Right cardiac atrium (tissue), 5 donors: Measurements from ENCODE around the gene LIPJ. TPM values are rescaled to one million over a fixed set of nuclear protein-coding genes. Genes with fewer than 3 reads are reported as not detected.

ENCODE experiments used
- ATAC-seq, 2 donors: fragments of 200-7000 bp; cut with Tn5 transposase; one replicate each; pipeline versions ENCODE4 v1.8.0 to v1.9.1; 2020; ENCODE audit warnings: moderate library complexity in 2 of 2, mild to moderate bottlenecking in 1 of 2
- DNase-seq, 3 donors: peaks; one replicate each; pipeline ENCODE4 v3.0.0-alpha.2; 2020
- H3K27ac ChIP-seq: one replicate; pipeline ENCODE4 v1.5.1; 2013; ENCODE audit warnings: mild to moderate bottlenecking, low read length, control low read depth, moderate library complexity
- H3K27me3 ChIP-seq: one replicate; pipeline ENCODE4 v1.6.1; 2013; ENCODE audit not compliant: control insufficient read depth, insufficient read depth
- H3K4me1 ChIP-seq: one replicate; pipeline ENCODE4 v1.6.1; 2013; ENCODE audit warnings: low read length; ENCODE audit not compliant: control insufficient read depth, insufficient read depth
- H3K4me3 ChIP-seq: one replicate; pipeline ENCODE4 v1.5.1; 2013; ENCODE audit warnings: low read length, control low read depth
- H3K9me3 ChIP-seq: one replicate; pipeline ENCODE4 v1.6.1; 2013; ENCODE audit warnings: low read length; ENCODE audit not compliant: control insufficient read depth
- WGBS: extraction: QIAGEN DNeasy Blood & Tissue Kit; methylation state at CpG from one replicate; pipeline ENCODE4 v1.1.7; 2013; 5-methylcytosine and 5-hydroxymethylcytosine counted together
- intact Hi-C, 4 donors: fragments of 100-400 bp; cut with DNase I; formaldehyde crosslinking; loops; one replicate each; pipeline versions ENCODE4 v1.11.0 to v1.14.0; 2022 to 2023
- polyA plus RNA-seq: library from polyadenylated mRNA; stranded (reverse); fragments of 200-250 nt; gene quantifications from one replicate; pipeline ENCODE4 v1.2.3, GENCODE V29; 2013
- total RNA-seq, 4 donors: library from RNA; stranded (reverse); fragmentation: NEBNext Ultra II Directional; extraction: Animal tissue kit (Norgen Biotek cat#: 25700); gene quantifications; one replicate each; pipeline ENCODE4 v1.2.1, GENCODE V29; 2021
- donor health status: healthy with polysubstance abuse.
- donor health status: DM: no; HTN: yes; CAD: no.
- donor health status: DM: no; HTN: no; CAD: no.
- donor health status: DM: no; HTN: yes; CAD: no; lungs with severe emphysema.
- donor health status: DM: yes; HTN: yes; CAD: no.

The LIPJ gene
- total and polyA plus RNA-seq, 5 donors = 0.02 to 0.14 (median 0.09) TPM; not detected in 1

GRCh38 chr10:88555190-88555908 is 31.2 kb upstream of the LIPJ start:
- peak; percentile 47 to 55 for ATAC-seq
- no peak for DNase-seq
- Histone ChIP-seq H3K4me3 (no peak overlapping the region), H3K9me3 (no peaks in the 10 kb centered on the region), H3K27ac (no peak overlapping the region), H3K4me1 (peaks cover 5% of the 10 kb centered on the region), H3K27me3 (no peaks in the 10 kb centered on the region)
- intact Hi-C loops = loop anchor here in 3 of 4 donors (10.0 kb wide), 3 partner anchors 161 to 701 kb away; no protein-coding TSS in a partner anchor
- whole genome bisulfite sequencing = 73% methylated on average over 7 of the region's 7 CpGs

- no peak for DNase-seq
- Histone ChIP-seq H3K27ac (no peak overlapping the region), H3K4me3 (no peak overlapping the region), H3K27me3 (no peaks in the 10 kb centered on the region), H3K9me3 (no peaks in the 10 kb centered on the region), H3K4me1 (peaks cover 5% of the 10 kb centered on the region)
- no peak for ATAC-seq
- 74% methylated on average over 1 of the region's 1 CpG for WGBS
- intact Hi-C loops = loop anchor here in 3 of 4 donors (10.0 kb wide), 3 partner anchors 162 to 702 kb away; no protein-coding TSS in a partner anchor
These were observed 29.3 kb upstream of the LIPJ start for GRCh38 chr10:88557256-88557655.

- no peak for ATAC-seq
- intact Hi-C loops = loop anchor here in 3 of 4 donors (10.0 kb wide), 3 partner anchors 163 to 703 kb away; no protein-coding TSS in a partner anchor
- Histone ChIP-seq H3K27ac (no peak overlapping the region), H3K9me3 (no peaks in the 10 kb centered on the region), H3K27me3 (no peaks in the 10 kb centered on the region), H3K4me3 (no peak overlapping the region), H3K4me1 (peaks cover 5% of the 10 kb centered on the region)
- no peak for DNase-seq
- WGBS = 78% methylated on average over 2 of the region's 2 CpGs
These were observed 28.9 kb upstream of the LIPJ start for GRCh38 chr10:88557658-88558057.

GRCh38 chr10:88562152-88562551 is 24.4 kb upstream of the LIPJ start:
- no peak for DNase-seq
- 95% methylated on average over 1 of the region's 1 CpG for WGBS
- no peaks in the 10 kb centered on the region for H3K9me3 ChIP-seq
- intact Hi-C loops = no loop called here
- H3K4me1 ChIP-seq = no peaks in the 10 kb centered on the region
- no peak for ATAC-seq
- no peak overlapping the region for H3K4me3 ChIP-seq
- H3K27ac ChIP-seq = no peak overlapping the region
- no peaks in the 10 kb centered on the region for H3K27me3 ChIP-seq

GRCh38 chr10:88565072-88565471 is 21.5 kb upstream of the LIPJ start:
- 3% methylated on average over 1 of the region's 1 CpG for WGBS
- Histone ChIP-seq H3K27ac (no peak overlapping the region), H3K4me3 (no peak overlapping the region), H3K4me1 (no peaks in the 10 kb centered on the region), H3K27me3 (no peaks in the 10 kb centered on the region), H3K9me3 (no peaks in the 10 kb centered on the region)
- DNase-seq (no peak), ATAC-seq (peak in 1 of 2 donors; percentile 41)
- intact Hi-C loops = no loop called here

- H3K27ac ChIP-seq = no peak overlapping the region
- peak overlapping the region; percentile 84 for H3K4me3 ChIP-seq
- ATAC-seq (no peak), DNase-seq (no peak)
- WGBS = 14% methylated on average over 4 of the region's 4 CpGs
- H3K9me3 ChIP-seq = no peaks in the 10 kb centered on the region
- intact Hi-C loops = no loop called here
- no peaks in the 10 kb centered on the region for H3K4me1 ChIP-seq
- H3K27me3 ChIP-seq = no peaks in the 10 kb centered on the region
These were observed 4.2 kb upstream of the LIPJ start for GRCh38 chr10:88582411-88582805.

- ATAC-seq (peak; percentile 97 to 98), DNase-seq (peak; percentile 82 to 92 (median 90))
- no peaks in the 10 kb centered on the region for H3K27me3 ChIP-seq
- WGBS = 2% methylated on average over 63 of the region's 63 CpGs
- intact Hi-C loops = no loop called here
- peak within 1 kb of the TSS; percentile 84 for H3K4me3 ChIP-seq
- no peaks in the 10 kb centered on the region for H3K9me3 ChIP-seq
- H3K27ac ChIP-seq = peak within 1 kb of the TSS; percentile 99
- H3K4me1 ChIP-seq = no peaks in the 10 kb centered on the region
These were observed 3.6 kb upstream of the LIPJ start, which contains the start of gene RNLS for GRCh38 chr10:88582806-88583583. TSS of gene RNLS (minus strand) at chr10:88583318.

- Histone ChIP-seq H3K4me3 (peak overlapping the region; percentile 84), H3K4me1 (no peaks in the 10 kb centered on the region), H3K27me3 (no peaks in the 10 kb centered on the region), H3K9me3 (no peaks in the 10 kb centered on the region), H3K27ac (peak overlapping the region; percentile 99)
- DNase-seq (no peak), ATAC-seq (no peak)
- intact Hi-C loops = no loop called here
- 56% methylated on average over 7 of the region's 7 CpGs for WGBS
These were observed 3.0 kb upstream of the LIPJ start for GRCh38 chr10:88583584-88583957.

GRCh38 chr10:88592381-88592780 is 5.8 kb downstream of the LIPJ start:
- WGBS = 85% methylated on average over 1 of the region's 1 CpG
- H3K4me3 ChIP-seq = no peak overlapping the region
- DNase-seq (no peak), ATAC-seq (no peak)
- intact Hi-C loops = no loop called here
- no peak overlapping the region for H3K27ac ChIP-seq
- H3K9me3 ChIP-seq = no peaks in the 10 kb centered on the region
- no peaks in the 10 kb centered on the region for H3K27me3 ChIP-seq
- no peaks in the 10 kb centered on the region for H3K4me1 ChIP-seq

GRCh38 chr10:88592906-88593305 is 6.3 kb downstream of the LIPJ start:
- WGBS = 83% methylated on average over 2 of the region's 2 CpGs
- no peaks in the 10 kb centered on the region for H3K9me3 ChIP-seq
- intact Hi-C loops = no loop called here
- no peak for DNase-seq
- no peaks in the 10 kb centered on the region for H3K4me1 ChIP-seq
- H3K4me3 ChIP-seq = no peak overlapping the region
- H3K27me3 ChIP-seq = no peaks in the 10 kb centered on the region
- no peak for ATAC-seq
- H3K27ac ChIP-seq = no peak overlapping the region

GRCh38 chr10:88594482-88594881 is 7.9 kb downstream of the LIPJ start:
- ATAC-seq = no peak
- Histone ChIP-seq H3K4me1 (no peaks in the 10 kb centered on the region), H3K9me3 (no peaks in the 10 kb centered on the region), H3K27ac (no peak overlapping the region), H3K27me3 (no peaks in the 10 kb centered on the region), H3K4me3 (no peak overlapping the region)
- intact Hi-C loops = no loop called here
- no peak for DNase-seq
- WGBS = 95% methylated on average over 1 of the region's 1 CpG
